GM19025 (cell line): ENCODE results near the gene NEK4.

ENCODE experiments used
- ATAC-seq: cut with Tn5 transposase; IDR thresholded peaks from one replicate; pipeline ENCODE4 v1.9.1; 2021; ENCODE audit warnings: mild to moderate bottlenecking, low read depth, moderate library complexity; ENCODE audit not compliant: unreplicated experiment

Gene NEK4

GRCh38 chr3:52793702-52794611 lies 23.2 kb upstream of the NEK4 start:
- ATAC-seq: no peak

DNA sequence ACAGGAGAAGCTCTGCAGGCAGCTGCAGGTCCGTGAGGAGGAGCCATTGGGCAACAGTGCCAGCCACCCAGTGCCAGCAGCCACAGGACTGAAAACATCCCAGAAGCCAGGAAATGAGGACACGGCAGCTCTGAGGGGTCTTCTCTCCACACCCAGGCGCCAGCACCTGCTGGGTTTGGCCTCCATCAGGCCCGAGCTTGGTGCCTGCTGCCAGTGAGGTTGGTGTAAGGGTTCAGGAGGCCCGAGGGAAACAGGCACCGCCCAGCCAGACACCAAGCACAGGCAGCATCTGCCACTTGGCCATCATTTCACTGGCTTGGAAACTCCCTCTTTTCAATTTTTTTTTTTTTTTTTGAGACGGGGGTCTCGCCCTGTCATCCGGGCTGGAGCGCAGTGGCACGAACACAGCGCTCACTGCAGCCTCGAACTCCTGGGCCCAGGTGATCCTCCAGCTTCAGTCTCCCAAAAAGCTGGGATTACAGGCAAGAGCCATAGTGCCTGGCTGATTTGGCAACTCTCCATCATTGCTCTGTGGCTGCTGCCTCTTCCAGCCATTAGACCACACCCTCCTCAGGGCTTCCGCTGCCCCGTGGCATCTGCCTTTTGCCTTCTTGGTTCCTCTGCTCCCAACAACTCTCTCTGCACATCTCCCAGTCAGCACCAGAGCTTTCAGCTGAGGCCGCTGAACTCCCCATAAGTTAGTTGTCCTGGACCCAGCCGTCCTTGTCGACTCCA lies 22.4 kb upstream of the NEK4 start:
- ATAC-seq: no peak

- no peak for ATAC-seq
Measured at GRCh38 chr3:52792413-52792812, 21.7 kb upstream of the NEK4 start.

DNA sequence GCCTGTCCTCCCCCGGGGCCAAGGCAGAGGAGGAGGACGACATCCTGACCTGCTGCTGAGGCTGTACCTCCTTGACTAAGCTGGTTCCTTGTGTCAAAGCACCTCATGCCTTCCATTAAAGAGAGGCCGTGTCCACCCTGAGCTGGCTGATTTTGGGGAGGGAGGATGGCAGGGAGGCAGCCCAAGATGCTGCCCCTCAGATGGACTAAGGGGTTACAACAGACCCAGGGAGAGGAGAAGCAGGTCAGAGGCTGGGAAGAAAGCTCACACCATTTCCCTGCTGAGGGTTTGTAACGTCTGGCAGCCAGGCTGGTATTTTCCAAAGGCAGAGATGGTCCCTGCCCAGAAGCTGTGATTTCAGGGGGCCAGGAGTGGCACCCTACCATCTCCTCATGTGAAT lies 21.2 kb upstream of the NEK4 start:
- ATAC-seq: no peak

GRCh38 chr3:52791366-52791765 lies 20.6 kb upstream of the NEK4 start:
- ATAC-seq: no peak

- ATAC-seq: no peak
Measured at GRCh38 chr3:52790741-52791140, 20.0 kb upstream of the NEK4 start.

DNA sequence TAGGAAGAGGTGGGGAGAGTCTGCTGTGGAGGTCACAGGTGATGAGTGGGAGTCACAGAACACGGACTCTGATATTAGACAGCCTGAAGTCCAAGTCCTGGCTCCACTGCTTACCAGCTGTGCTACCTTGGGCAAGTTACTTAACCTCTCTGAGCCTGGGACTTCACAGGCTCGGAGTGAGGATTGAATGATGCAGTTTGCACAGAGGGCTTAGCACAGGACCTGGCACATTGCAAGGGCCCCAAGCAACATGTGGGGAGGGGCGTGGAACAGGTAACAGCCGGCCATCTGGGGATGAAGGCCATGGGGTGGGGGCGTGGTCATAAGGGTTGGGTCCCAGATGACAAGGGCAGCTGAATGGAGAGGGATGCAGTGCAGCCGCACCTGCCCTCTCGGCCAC lies 19.6 kb upstream of the NEK4 start:
- no peak for ATAC-seq

DNA sequence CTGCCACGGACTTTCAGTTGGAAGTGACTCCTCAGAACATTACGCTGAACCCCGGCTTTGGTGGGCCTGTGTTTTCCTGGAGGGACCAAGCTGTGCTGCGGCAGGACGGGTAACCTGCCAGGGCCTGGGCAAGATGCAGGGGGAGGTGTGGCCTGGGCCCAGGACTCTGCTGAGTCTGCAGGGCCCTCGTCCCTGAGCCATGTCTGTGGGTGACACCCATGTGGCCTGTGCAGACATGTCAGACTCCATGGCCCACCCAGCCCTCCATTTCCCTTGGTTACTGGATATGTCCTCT lies 19.0 kb upstream of the NEK4 start:
- ATAC-seq: no peak

- ATAC-seq: no peak
Measured at GRCh38 chr3:52788890-52789745, 18.4 kb upstream of the NEK4 start.

DNA sequence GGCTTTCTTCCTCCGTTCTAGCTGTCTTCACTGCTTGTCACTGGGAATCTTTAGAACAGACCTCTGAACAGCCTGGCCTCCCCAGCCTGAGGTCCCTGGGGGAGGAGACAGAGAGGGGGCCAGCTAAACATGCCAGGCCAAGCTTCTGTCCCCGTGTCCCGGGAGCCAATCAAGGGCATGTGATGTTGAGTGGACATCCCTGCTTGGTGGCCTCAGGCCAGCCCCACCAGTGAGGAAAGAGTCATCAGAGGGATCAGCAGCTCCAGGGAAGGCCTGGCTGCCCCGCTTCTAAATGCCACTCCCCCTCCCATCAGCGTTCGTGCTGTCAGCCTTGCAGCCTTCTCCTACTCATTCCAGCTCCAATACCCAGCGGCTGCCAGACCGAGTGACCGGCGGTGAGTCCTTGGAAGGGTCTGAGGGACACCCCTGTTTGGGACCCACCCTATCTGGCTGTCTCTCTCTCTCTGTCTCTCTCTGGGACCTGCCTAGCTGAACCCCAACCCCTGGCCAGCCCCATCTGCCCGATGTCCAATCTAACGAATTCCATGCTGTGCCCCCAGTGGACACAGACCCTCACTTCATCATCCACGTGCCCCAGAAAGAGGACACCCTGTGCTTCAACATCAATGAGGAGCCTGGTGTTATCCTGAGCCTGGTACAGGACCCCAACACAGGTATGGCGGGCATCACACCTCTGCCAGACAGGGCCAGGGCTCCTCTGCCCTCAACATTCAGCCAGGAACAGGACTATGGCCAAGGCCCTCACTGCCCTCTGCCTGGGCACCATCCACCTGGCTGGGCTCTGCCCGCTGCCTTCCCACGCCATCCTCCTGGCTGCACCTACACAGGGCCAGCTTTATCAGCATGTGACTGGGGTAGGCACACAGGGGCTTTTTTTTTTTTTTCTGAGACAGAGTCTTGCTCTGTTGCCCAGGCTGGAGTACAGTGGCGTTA lies 17.2 kb upstream of the NEK4 start:
- ATAC-seq: no peak

DNA sequence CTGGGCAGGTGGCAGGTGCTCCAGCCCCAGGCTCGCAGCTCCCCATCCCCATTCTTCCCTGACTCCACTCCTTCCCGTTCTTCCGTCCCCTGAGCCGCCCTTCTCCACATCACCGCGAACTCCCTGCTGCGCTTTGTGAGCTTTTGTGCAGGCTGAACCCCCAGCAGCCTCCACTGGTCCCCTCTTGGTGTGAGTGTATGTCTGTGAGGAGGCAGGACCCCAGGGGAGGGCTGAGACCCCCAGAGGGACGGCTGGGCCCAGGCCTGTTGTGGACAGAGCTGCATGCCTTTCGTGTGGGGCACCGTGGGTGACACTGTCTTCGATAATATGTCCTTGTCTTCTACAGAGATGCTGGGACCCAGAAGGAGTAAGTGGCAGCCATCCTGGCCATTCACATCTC lies 16.5 kb upstream of the NEK4 start:
- no peak for ATAC-seq

GRCh38 chr3:52786330-52787215 lies 15.8 kb upstream of the NEK4 start:
- ATAC-seq: no peak

DNA sequence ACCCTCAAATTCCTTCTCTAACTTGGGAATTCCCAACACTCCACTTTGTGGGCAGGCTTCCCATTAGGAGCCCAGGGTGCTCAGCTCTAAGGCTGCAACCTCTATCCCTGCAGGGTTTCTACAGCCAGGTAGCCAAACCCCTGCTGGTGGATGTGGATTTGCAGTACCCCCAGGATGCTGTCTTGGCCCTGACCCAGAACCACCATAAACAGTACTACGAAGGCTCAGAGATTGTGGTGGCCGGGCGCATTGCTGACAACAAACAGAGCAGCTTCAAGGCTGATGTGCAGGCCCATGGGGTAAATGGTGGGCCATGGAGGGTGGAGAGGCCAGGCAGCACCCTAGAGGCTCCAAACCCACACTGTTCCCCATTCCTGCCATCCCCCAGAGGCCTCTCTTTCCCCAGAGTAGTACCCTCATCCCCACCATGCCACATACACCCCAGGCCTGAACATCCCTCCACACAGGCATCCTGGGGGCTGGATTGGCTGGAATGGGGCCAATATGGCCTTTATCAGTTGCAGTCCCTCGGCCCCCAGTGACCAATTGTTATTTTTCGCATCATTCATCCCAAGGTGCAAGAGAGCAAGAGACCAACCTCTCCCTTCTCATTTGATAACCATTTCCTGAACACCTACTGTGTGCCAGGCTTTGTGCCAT lies 14.3 kb upstream of the NEK4 start:
- ATAC-seq: no peak

DNA sequence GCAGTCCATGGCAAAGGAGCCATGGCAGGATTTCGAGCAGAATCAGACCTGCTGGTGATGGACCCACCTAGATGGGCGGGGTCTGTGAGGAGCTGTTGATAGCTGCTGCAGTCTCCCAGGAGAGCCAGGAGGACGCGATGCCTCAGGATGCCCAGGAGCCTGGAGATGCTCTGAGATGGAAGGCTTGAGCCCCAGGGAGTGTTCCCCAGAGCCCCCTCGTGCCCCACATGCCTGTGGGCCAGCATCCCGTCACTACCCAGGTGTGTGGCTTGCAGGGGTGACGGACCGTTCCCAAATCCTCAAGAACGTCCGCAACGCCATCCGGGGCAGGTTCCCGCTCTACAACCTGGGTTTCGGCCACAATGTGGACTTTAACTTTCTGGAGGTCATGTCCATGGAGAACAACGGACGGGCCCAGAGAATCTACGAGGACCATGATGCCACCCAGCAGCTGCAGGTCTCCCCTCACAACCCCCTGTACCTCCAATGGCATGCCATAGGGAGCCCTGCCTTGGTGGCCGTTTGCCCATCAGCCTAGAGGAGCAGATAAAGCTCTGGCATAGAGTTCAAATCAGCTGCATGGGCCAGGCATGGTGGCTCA lies 13.4 kb upstream of the NEK4 start:
- no peak for ATAC-seq

DNA sequence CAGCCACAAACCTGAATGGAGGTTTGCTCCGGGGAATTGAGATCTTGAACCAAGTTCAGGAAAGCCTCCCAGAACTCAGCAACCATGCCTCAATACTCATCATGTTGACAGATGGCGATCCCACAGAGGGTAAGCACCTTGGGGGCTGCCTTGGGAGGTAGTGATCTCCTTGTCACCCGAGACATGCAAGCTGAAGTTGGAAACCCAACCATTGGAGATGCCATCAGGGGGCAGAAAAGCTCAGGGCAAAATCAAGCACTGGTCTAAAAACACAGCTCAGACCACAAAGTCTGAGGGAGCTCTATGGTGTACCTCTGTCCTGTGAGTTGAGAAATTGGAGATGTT lies 12.4 kb upstream of the NEK4 start:
- ATAC-seq: no peak

DNA sequence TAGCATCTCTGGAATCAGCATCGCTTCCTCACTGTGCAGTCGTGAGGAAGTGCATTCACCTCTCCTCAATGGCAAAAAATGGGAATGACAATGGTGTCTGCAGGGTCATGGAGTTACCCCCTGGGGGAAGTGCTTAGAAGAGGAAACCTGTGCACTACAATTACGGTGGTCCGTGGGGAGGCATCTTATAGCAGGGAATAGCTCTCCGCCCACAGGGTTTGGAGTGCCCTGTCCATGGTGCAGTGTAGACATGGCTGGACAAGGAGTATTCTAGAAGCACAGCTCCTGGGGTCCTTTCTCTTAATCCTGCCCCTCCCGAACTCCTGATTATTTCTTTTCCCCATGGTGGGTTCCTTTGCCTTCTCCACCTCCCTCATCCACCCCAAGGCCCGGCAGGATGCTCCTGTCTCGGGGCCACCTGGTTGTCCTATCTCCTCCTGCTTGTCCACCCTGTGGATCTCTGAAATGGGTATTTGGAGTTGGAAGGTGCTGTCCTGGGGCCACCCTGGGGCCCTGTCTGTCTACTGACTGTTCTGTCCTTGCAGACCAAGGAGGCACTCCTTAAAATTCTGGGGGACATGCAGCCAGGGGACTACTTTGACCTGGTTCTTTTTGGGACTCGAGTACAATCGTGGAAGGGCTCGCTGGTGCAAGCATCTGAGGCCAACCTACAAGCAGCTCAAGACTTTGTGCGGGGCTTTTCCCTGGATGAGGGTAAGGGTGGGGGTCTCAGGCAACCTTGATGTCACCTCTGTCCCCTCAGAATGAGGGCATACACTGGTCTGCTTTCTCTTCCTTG lies 11.9 kb upstream of the NEK4 start:
- ATAC-seq: no peak

- no peak for ATAC-seq
Measured at GRCh38 chr3:52781741-52782140, 11.0 kb upstream of the NEK4 start.
